NCI-H774 (cell line): Measurements from ENCODE around the gene ADAM20.
"Not testable (repeated sequence)": the region's sequence is repeated elsewhere in the genome, so short reads cannot be mapped to it uniquely, and the experiment has no call there.

ENCODE experiments used
- DNase-seq: peaks from one replicate; lab custom pipeline; 2025; lab: John Stamatoyannopoulos, UW

ADAM20 gene

DNA sequence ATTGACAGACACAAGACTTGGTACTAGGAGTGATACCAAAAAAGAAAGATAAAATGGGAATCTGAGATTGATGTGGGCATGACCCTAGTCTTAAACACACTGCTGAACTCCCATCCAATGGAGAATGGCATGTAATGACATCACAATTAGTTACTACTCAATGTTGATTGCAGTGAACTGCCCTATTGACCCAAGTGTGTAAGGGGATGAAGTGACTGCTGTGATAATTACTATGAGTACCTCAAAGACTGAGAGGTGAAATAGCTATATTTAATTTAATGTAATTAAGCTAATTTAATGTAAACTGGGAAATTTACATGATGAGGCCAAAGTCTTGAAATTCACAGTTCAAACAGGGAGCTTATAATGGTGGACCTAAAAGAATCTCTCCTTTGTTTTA lies at the start of gene ADAM20:
TSS of gene ADAM20 (minus strand) at position 101 of the 400 bp plus-strand sequence. CDS start 10,247 bp downstream, outside the sequence.
- no peak for DNase-seq

DNA sequence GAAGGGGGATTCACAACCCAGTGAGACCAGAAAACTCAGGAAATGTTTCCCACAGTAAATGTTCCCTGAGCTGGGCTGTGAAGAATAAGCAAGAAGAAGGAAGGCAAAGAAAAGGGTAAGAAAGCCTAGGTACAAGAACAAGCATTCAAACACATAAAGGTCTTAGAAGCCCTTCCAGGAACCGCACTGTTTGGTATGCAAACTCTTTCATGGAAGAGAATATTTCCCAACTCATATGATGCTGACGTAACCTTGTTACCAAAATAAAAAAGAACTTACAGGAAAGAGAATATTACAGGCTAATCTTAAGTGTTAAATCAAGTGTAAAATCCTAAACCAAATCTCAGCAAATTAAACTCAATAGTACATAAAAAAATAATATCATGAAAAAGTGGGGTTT lies 42.1 kb upstream of the ADAM20 start:
- no peak for DNase-seq

DNA sequence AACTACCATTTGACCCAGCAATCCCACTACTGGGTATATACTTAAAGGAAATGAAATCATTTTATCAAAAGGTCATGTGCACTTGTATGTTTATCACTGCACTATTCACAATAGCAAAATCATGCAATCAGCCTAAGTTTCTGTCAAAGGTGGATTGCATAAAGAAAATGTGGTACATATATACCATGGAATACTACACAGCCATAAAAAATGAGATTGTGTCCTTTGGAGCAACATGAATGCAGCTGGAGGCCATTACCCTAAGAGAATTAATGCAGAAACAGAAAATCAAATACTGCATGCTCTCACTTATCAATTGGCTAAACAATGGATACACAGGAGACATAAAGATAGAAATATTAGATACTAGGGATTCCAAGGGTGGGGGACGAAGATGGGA lies 38.2 kb upstream of the ADAM20 start:
- DNase-seq = no peak

DNA sequence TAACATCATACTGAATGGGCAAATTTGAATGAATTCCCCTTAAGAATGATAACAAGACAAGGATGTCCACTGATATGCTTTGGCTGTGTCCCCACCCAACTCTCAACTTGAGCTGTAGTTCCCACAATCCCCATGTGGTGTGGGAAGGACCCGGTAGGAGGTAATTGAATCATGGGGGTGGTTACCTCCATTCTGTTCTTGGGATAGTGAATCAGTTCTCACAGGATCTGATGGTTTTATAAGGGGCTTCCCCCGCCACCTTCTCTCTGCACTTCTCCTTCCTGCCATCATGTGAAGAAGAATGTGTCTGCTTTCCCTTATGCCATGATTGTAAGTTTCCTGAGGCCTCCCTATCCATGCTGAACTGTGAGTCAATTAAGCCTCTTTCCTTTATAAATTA lies 36.3 kb upstream of the ADAM20 start:
- no peak for DNase-seq

DNA sequence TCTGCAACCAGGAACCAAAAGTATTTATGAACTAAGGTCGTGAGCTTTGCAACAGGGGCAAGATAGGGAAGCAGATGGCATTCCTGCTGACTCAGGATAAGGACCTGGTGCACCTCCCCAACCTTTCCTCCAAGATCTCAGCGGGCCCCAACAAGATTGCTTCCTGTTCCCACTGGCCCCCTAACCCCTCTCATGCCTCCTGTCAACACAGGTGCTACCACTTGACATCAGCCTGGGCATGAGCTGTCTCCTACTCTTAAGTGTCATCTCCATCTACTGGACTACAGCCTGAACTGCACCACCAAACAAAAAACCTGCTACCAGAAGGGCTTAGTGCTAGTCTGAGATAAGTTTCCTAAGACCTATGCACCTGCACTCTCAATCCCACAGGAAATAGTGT lies 33.0 kb upstream of the ADAM20 start:
- DNase-seq = no peak

DNA sequence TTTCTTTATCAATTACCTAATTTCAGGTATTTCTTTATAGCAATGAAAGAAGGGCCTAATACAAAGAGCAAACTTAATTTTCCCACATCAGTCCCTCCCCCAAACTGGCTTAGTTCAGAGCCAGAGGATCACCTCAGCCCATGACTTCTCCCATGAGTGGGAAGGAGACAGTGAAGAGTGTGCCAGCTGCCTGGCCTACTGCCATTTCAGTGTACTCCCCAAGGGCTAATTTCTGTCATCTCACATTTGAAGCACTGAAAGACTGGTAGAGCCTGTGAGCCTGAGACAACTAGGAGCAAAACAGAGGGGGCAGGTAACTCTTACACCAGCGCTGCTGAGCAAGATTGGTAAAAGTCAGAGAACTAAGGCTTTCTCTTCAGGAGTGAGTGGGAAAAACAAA lies 29.1 kb upstream of the ADAM20 start:
- DNase-seq = no peak

DNA sequence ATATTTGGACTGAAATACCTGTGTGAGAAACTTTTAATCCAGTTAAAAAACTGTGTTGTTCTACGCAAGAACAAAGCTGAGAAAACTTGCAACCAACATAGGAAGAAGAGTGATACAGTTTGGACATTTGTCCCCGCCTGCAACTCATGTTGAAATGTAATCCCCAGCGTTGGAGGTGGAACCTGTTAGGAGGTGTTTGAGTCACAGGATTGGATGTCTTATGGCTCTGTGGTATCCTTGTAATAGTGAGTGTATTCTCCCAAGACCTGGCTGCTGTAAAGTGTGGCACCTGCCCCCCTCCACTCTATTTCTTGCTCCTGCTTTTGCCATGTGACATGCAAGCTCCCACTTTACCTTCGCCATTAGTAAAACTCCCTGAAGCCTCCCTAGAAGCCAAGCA lies 28.6 kb upstream of the ADAM20 start:
- DNase-seq = no peak

DNA sequence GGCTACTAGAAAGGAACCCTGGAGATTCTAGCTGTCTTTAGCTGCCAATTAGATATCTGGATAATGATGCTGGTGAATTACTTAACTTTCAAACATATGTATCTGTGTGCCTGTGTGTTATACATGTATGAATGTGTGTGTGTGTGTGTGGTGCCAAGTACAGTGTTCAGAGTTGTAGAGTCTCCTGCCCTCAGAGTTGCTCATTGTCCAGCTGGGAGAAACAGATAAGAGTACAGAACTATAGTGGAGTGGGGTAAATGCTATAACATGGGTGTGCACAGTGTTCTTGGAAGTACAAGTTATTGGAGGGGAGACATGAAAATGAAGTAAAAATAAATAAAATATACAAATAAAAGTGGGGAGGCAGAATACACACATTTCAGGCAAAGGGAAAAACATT lies 23.6 kb upstream of the ADAM20 start:
- no peak for DNase-seq

DNA sequence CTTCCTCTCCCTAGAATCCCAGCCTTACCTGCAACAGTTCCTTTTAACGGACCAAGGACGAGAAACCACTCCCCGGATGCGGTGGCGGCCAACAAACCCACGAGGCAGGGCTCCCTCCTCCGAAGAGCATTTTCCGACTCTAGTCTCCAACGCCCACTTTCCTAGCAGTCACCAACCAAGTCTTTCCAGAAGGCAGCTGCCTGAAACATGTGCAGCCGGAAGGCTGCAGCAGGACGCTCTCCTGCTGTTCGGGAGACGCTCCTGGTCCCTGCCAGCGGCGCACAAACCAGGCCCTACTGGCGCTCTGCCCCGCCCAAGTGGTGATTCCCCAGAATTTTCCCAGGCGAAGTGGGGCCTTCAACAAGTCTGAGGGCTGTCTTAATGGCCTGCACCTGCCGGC lies 21.1 kb upstream of the ADAM20 start:
- DNase-seq = no peak

DNA sequence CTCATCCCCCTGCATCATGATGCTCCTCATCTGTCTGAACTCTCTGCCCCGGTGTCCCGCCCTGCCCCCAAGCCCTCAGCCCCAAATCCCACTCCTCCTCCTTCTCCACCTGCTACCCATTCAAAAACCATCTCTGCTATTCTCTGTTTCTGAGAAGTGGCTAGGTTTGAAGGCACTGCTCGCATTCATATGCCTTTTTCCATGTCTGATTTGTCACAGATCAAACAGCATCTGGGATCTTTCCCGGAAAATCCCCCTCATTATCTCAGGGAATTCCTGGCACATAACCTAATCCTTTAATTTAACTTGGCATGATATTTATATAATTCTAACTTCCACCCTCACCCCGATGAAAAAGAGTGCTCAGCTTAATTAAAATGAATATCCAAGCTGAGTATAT lies 3.3 kb upstream of the ADAM20 start:
- no peak for DNase-seq

DNA sequence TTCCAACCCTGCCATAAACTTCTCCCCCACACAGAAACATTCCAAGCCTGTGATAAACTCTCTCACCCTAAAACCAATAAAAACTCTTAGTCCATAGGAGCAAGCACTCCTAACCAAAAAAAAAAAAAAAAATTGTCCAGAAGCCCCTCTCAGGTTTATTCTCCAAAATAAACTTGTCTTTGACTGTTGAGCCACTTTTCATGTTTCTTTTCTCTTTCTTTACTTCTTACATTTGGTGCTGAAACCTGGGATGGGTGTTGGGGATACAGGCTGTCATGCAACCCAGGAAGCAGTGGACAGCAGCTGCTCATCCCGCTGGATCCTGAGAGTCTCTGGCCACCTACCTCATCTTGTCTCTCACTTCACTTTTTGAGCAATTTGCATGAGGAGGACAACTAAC lies 2.0 kb upstream of the ADAM20 start:
- DNase-seq = no peak

DNA sequence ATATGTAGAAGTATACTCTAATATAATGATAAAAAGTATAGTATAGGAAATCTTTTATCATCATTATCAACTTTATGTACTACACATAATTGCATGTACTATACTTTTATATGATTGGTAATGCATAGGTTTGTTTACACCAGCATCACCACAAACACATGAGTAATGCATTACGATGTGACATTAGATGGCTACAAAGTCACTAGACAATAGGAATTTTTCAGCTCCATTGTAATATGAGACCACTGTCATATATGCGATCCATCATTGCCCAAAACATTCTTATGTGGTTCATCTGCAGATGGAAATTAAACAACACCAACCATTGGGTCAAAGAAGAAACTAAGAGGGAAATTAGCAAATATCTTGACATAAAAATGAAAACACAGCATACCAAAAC lies 4.4 kb downstream of the ADAM20 start:
- no peak for DNase-seq

DNA sequence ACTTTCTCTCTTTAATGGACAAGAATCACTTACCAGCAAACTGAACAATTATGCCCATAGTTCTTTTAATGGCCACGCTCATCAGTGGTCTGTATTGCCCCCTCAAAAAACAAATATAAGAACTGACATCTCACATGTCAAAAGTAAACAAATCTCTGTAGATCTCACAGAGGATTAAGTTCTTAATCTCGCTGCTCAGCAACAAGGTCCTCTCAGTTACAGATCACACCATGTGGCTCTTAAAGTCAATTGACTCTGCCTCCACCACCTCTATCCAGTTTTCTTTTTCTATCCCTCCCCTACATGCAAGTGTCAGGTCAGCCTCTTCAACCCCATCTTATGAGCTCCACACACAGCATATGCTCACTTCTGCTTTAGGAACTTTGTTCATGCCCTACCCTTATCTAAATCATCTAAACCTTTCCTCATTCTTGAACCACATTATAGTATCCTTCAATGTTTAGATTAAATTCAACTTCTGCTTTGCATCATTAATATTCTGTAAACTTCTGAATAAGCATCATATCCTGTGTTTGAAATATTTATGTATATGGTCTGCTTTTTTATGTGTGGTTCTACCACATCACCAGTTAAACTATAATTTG lies 7.2 kb downstream of the ADAM20 start:
- DNase-seq = no peak

DNA sequence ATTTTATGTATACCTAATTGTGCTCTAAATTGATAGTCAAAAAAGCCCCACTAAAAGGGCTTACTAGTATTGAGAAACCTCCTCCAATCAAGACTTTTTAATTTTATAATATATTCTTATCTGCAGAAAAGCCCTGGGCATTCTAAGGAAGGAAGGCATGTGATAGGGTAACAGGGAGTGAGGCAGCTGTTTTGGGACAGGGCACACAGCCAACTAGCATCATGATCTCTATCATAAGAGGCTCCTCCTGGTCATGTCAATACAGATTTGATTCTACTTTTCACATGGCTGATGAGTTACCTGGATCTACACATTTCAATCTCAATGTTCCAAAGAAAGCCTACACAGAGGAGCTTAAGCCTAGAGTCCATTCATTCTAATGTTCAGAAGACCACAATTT lies 9.1 kb downstream of the ADAM20 start:
- DNase-seq = no peak

DNA sequence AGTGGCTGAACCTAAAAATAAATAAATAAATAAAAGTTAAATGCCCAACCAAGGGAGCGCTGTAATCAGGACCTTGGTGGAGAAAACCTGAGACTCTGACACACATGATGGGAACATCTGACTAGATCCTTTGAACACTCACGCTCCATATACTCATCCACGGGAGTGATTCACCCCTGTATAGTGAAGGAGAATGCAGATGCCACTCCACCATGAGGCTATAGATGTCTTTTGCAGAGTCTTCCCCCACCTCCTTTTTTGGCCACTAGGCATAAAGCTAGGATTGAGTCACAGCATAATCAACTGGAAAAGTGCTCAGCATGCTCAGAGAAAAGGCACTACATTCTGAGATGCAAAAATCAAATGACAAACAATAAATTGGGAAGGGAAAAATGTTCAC lies 19.0 kb downstream of the ADAM20 start:
- DNase-seq = no peak

DNA sequence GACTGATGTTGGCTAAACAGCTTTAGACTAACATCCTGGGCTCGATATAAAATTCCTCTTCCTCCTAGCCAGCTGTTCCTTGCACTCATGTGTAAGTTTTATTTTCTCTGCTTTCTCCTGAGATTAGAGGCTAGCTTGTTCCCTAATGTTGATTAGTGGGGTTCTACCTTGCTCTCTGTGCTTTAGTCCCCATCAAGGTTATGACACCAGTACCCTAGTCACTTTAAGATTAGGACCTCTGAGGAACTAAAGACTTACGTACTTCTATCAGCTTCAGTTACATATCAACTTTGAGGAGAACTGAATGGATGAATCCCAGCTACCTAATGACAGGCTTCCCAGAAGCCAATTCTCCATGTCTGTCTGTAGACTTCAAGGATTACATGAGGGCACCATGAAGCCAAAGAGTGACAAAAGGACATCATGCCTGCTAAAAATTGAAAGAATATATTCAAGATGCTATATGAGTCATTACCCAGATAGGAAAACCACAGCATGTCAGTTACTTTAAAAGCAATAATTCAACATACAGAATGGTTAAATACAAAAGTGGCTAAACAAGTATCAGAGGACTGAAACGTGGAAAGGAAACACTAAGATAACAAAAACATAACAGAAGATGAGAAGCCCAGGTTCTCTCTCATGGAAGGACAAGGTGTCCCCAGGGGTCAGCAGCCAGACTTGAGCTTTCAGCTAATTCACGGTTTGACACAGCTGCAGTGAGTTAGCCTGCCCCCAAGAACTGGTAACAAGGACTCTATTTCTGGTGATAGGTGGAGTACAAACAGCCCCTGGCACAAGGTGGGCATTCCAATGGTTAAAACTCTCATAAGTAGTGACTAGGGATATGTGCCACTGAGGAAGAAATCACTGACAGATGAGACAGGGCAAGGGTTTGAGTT lies 20.4 kb downstream of the ADAM20 start:
- DNase-seq = no peak

DNA sequence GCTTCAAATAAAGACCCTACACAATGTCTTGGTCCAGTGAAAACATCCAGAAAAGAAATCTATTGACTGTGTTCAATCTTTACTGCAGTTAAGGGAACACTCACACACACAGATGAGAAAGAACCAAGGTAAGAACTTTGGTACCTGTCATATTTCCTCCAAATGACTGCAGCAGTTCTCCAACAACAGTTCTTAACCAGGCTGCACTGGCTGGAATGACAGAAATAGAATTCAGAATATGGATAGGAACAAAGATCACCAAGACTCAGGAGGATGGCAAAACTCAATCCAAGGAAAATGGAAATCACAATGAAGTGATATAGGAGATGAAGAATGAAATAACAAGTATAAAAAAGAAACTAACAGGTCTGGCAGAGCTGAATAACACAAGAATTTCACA lies 36.6 kb downstream of the ADAM20 start:
- DNase-seq = no peak

DNA sequence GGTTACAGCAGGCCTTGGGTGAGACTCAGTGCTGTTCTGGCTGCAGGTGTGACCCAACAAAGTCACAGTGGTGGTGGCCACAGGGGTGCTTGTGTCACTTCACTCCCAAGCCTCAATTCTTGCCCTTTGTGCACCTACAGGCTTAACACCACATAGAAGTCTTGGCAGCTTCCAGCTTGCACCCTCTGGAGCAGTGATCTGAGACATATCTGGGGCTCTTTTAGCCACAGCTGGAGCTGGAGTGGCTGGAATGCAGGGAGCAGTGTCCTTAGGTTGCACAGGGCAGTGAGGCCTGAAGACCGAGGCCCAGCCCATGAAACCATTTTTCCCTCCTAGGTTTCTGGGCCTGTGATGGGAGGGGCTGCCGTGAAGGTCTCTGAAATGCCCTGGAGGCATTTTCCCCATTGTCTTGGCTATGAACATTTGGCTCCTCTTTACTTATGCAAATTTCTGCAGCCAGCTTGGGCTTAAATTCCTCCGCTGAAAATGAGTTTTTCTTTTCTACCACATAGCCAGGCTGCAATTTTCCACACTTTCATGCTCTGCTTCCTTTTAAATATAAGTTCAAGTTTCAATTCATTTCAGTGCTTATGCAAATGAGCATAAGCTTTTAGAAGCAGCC lies 45.1 kb downstream of the ADAM20 start:
- DNase-seq = no peak

DNA sequence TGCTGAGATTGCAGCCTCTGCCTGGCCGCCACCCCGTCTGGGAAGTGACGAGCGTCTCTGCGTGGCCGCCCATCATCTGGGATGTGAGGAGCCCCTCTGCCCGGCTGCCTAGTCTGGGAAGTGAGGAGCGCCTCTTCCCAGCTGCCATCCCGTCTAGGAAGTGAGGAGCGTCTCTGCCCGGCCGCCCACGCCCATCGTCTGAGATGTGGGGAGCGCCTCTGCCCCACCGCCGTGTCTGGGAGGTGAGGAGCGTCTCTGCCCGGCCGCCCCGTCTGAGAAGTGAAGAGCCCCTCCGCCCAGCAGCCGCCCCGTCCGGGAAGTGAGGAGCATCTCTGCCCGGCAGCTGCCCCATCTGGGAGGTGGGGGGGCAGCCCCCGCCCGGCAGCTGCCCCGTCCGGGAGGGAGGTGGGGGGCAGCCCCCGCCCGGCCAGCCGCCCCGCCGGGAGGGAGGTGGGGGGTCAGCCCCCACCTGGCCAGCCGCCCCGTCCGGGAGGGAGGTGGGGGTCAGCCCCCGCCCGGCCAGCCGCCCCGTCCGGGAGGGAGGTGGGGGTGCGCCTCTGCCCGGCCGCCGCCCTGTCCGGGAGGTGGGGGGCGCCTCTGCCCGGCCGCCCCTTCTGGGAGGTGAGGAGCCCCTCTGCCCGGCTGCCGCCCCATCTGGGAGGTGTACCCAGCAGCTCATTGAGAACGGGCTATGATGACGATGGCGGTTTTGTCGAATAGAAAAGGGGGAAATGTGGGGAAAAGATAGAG lies 57.3 kb downstream of the ADAM20 start:
- DNase-seq = not testable (repeated sequence)

DNA sequence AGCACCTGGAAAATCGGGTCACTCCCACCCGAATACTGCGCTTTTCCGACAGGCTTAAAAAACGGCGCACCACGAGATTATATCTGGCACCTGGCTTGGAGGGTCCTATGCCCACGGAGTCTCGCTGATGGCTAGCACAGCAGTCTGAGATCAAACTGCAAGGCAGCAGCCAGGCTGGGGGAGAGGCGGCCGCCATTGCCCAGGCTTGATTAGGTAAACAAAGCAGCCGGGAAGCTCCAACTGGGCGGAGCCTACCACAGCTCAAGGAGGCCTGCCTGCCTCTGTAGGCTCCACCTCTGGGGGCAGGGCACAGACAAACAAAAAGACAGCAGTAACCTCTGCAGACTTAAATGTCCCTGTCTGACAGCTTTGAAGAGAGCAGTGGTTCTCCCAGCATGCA lies 59.3 kb downstream of the ADAM20 start:
- not testable (repeated sequence) for DNase-seq

DNA sequence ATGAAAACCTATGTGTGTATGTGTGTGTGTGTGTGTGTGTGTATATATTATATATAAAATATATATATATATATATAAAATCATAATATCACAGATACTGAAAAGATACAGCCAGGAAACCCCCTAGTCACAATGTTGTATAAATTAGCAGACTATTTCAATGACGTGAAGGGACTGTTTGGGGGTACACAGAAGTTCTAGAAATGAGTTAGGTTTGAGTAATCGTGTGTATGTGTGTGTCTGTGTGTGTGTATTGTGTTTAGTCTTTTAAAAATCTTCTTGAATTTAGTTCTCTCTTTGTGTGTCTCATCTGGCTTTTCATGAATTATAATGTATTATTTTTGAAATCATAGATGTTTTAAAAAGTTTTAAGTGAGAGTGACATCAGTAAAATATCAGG lies 61.0 kb downstream of the ADAM20 start:
- no peak for DNase-seq
